Measurements from ENCODE around the gene FAM13C. TPM values are rescaled to one million over a fixed set of nuclear protein-coding genes. Genes with fewer than 3 reads are reported as not detected.

The FAM13C gene
- total RNA-seq, 8 experiments from 2014 or later = 0.67 to 29.1 (median 14.9) TPM; not detected in 1

GRCh38 chr10:59323831-59324401, 38.4 kb downstream of the FAM13C start:
- Histone ChIP-seq H3K27ac (no peak overlapping the region), H3K4me3 (no peak overlapping the region), H3K4me1 (replicated peaks in 1 of 2) (no peaks in the 10 kb centered on the region)
- WGBS, 10 experiments = 33 to 100% (median 90%) methylated on average over 1 to 2 of the region's 2 CpGs; no CpG with 5 or more reads in 2 of the 10 experiments
- in situ Hi-C loops (cut with MboI; ENCODE audit: low pct_unique_long_range_greater_than_20kb in 2 of 9, low sequenced_read_pairs in 9 of 9, unreplicated experiment in 9 of 9) = no loop called here
- no peak for ATAC-seq (replicated peaks in 6 of 8)

DNA sequence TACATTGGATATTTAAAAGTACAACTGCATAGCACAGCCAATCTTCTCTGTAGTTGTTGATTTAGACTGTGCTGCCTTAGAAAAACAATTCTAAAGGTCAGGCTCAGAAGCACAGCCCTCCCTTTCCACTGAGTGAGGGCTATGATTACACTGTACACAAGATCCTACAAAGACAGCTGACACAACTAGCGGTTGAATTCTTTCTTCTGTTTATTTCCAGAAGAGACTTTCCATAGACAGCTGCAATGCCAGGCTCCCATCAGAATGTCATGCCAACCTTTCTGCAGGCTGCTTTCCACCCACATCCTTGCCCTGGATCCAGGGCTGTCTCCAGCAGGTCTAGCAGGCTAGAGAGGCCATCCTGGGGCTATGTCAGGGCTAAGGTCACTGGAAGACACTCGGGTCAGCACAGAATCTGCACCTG, 39.3 kb downstream of the FAM13C start:
- H3K4me1 ChIP-seq (replicated peaks in 1 of 2) = no peaks in the 10 kb centered on the region
- in situ Hi-C loops (cut with MboI; ENCODE audit: low pct_unique_long_range_greater_than_20kb in 2 of 9, low sequenced_read_pairs in 9 of 9, unreplicated experiment in 9 of 9) = no loop called here
- ATAC-seq (replicated peaks in 6 of 8) = peak in 3 of 8 experiments; percentile 44 to 93 (median 49)
- H3K4me3 ChIP-seq = no peak overlapping the region
- WGBS, 10 experiments = 0 to 100% (median 80%) methylated on average over 1 to 2 of the region's 2 CpGs; no CpG with 5 or more reads in 1 of the 10 experiments
- no peak overlapping the region for H3K27ac ChIP-seq

DNA sequence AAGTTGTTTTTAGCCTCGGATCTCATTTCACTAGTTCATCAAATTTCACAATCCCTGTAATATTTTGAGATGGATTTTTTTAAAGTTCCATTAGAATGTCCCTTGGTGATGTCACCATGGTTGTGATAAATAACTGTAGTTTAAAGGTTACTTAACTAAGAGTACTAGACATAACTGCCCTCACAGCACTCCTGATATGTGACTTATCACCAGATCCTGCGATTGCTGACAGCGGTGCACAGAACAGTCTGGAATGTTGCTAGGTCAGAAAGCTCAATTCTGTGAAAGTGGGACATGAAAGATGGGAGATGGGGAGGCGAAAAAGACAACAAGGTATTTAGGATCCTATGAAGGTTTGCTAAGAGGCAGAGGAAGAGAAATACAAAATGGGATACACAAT, 40.2 kb downstream of the FAM13C start:
- 42 to 100% (median 81%) methylated on average over 1 to 4 of the region's 4 CpGs; no CpG with 5 or more reads in 1 of the 10 experiments for WGBS, 10 experiments
- no peak overlapping the region for H3K4me3 ChIP-seq
- no peaks in the 10 kb centered on the region for H3K4me1 ChIP-seq (replicated peaks in 1 of 2)
- no peak overlapping the region for H3K27ac ChIP-seq
- in situ Hi-C loops (cut with MboI; ENCODE audit: low pct_unique_long_range_greater_than_20kb in 2 of 9, low sequenced_read_pairs in 9 of 9, unreplicated experiment in 9 of 9) = no loop called here
- ATAC-seq (replicated peaks in 6 of 8) = no peak

DNA sequence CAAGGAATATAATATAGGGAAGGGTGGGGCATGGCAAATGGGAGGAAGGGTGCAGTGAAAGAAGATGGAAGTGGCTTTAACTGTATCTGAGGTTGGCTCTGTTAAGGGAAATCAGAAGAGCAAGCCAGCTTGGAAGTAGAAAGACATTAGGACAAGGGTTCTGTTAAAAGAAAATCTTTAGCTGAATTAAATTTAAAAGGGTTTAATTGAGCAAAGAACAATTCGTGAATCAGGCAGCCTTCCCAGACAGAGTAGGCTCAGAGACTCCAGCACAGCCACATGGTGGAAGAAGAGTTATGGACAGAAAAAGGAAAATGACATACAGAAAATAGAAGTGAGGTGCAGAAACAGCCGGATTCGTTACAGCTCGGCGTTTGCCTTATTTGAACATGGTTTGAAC, 42.0 kb downstream of the FAM13C start:
- no peak overlapping the region for H3K4me3 ChIP-seq
- in situ Hi-C loops (cut with MboI; ENCODE audit: low pct_unique_long_range_greater_than_20kb in 2 of 9, low sequenced_read_pairs in 9 of 9, unreplicated experiment in 9 of 9) = no loop called here
- no peak for ATAC-seq (replicated peaks in 6 of 8)
- no peak overlapping the region for H3K27ac ChIP-seq
- peaks cover 0 to 2% of the 10 kb centered on the region in 2 donors for H3K4me1 ChIP-seq (replicated peaks in 1 of 2)
- 25 to 100% (median 86%) methylated on average over 1 to 5 of the region's 5 CpGs; no CpG with 5 or more reads in 1 of the 10 experiments for WGBS, 10 experiments

DNA sequence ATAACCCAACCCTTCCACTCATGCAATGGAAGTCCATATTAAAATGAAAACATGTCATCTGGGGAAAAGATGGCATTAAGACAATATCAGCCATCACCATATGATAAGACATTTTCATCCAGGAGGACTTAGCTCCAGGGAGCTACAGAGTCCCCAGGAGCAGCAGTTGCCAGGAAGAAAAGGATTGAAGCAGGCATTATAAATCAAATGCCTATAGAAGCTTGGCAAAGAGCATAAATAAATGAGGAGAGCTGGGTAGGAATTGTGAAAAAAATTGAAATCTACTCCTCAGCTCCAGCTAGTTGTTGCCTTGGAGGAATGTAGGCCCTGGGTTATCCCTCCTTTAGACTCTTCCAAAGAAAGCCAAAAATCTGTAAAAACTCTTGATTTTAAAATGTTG, 42.5 kb downstream of the FAM13C start:
- no peak overlapping the region for H3K27ac ChIP-seq
- in situ Hi-C loops (cut with MboI; ENCODE audit: low pct_unique_long_range_greater_than_20kb in 2 of 9, low sequenced_read_pairs in 9 of 9, unreplicated experiment in 9 of 9) = no loop called here
- H3K4me1 ChIP-seq (replicated peaks in 1 of 2) = peaks cover 0 to 5% of the 10 kb centered on the region in 2 donors
- no peak overlapping the region for H3K4me3 ChIP-seq
- no peak for ATAC-seq (replicated peaks in 6 of 8)

- in situ Hi-C loops (cut with MboI; ENCODE audit: low pct_unique_long_range_greater_than_20kb in 2 of 9, low sequenced_read_pairs in 9 of 9, unreplicated experiment in 9 of 9) = no loop called here
- ATAC-seq (replicated peaks in 6 of 8) = no peak
- H3K4me1 ChIP-seq (replicated peaks in 1 of 2) = peaks cover 10% of the 10 kb centered on the region in 2 donors
- 0 to 87% (median 54%) methylated on average over 1 to 2 of the region's 2 CpGs for WGBS, 10 experiments
- no peak overlapping the region for H3K27ac ChIP-seq
- no peak overlapping the region for H3K4me3 ChIP-seq
Observed at GRCh38 chr10:59317066-59317465, 45.3 kb downstream of the FAM13C start.

DNA sequence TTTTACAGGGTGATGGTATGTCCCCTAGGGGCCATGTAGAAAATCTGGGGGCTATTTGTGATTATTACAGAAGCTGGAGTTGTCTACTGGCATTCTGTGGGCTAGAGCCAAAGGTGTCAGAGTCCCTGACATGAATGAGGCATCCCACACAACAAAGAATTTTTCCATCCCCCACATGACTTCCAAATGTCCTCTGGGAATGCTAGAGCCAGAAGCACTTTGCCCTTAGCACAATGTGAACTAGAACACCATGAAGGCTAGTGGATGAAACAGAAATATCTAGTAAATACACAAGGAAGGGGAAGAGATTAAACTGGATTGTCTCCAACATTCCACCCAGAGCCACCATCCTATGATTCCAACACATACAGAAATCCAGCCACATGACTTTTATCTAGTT, 46.9 kb downstream of the FAM13C start:
- ATAC-seq (replicated peaks in 6 of 8) = no peak

GRCh38 chr10:59314268-59314667, 48.1 kb downstream of the FAM13C start:
- no peak overlapping the region for H3K27ac ChIP-seq
- no peak overlapping the region for H3K4me3 ChIP-seq
- no peak for ATAC-seq (replicated peaks in 6 of 8)
- WGBS, 10 experiments = 44 to 100% (median 95%) methylated on average over 1 to 2 of the region's 2 CpGs; no CpG with 5 or more reads in 2 of the 10 experiments
- in situ Hi-C loops (cut with MboI; ENCODE audit: low pct_unique_long_range_greater_than_20kb in 2 of 9, low sequenced_read_pairs in 9 of 9, unreplicated experiment in 9 of 9) = no loop called here
- H3K4me1 ChIP-seq (replicated peaks in 1 of 2) = peaks cover 10% of the 10 kb centered on the region in 2 donors

More for the DNA sequence above, 46.9 kb downstream of the FAM13C start:
- in situ Hi-C loops (cut with MboI; ENCODE audit: low pct_unique_long_range_greater_than_20kb in 2 of 9, low sequenced_read_pairs in 9 of 9, unreplicated experiment in 9 of 9) = no loop called here
- peaks cover 10% of the 10 kb centered on the region in 2 donors for H3K4me1 ChIP-seq (replicated peaks in 1 of 2)
- no peak overlapping the region for H3K4me3 ChIP-seq
- no peak overlapping the region for H3K27ac ChIP-seq

GRCh38 chr10:59312247-59312646, 50.1 kb downstream of the FAM13C start:
- WGBS, 10 experiments = 49 to 100% (median 94%) methylated on average over 1 to 2 of the region's 2 CpGs; no CpG with 5 or more reads in 3 of the 10 experiments
- ATAC-seq (replicated peaks in 6 of 8) = no peak
- no peak overlapping the region for H3K27ac ChIP-seq
- no peak overlapping the region for H3K4me3 ChIP-seq
- in situ Hi-C loops (cut with MboI; ENCODE audit: low pct_unique_long_range_greater_than_20kb in 2 of 9, low sequenced_read_pairs in 9 of 9, unreplicated experiment in 9 of 9) = no loop called here
- peaks cover 10% of the 10 kb centered on the region in 2 donors for H3K4me1 ChIP-seq (replicated peaks in 1 of 2)

DNA sequence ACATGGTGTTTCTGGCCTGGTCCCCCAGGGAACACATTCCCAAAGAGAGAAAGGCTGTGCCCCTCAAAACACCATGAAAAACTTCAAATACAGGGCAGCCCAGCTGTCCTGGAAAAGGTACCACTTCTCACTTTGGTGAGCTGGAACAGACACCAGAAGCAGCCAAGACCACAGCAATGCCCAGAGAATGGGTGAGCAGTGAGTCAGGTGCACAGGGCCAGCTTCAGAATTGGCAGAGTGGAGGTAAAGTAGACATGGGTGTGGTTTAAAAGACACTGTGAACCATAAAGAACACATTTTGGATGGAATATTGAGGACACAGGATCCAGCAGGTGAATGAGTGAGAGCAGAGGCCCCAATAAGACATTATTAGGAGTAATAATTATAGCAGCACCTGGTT, 51.3 kb downstream of the FAM13C start:
- in situ Hi-C loops (cut with MboI; ENCODE audit: low pct_unique_long_range_greater_than_20kb in 2 of 9, low sequenced_read_pairs in 9 of 9, unreplicated experiment in 9 of 9) = no loop called here
- Histone ChIP-seq H3K4me1 (replicated peaks in 1 of 2) (peaks cover 10% of the 10 kb centered on the region in 2 donors), H3K4me3 (no peak overlapping the region), H3K27ac (no peak overlapping the region)
- ATAC-seq (replicated peaks in 6 of 8) = no peak

- in situ Hi-C loops (cut with MboI; ENCODE audit: low pct_unique_long_range_greater_than_20kb in 2 of 9, low sequenced_read_pairs in 9 of 9, unreplicated experiment in 9 of 9) = no loop called here
Observed at GRCh38 chr10:59310324-59310914, 51.9 kb downstream of the FAM13C start.

DNA sequence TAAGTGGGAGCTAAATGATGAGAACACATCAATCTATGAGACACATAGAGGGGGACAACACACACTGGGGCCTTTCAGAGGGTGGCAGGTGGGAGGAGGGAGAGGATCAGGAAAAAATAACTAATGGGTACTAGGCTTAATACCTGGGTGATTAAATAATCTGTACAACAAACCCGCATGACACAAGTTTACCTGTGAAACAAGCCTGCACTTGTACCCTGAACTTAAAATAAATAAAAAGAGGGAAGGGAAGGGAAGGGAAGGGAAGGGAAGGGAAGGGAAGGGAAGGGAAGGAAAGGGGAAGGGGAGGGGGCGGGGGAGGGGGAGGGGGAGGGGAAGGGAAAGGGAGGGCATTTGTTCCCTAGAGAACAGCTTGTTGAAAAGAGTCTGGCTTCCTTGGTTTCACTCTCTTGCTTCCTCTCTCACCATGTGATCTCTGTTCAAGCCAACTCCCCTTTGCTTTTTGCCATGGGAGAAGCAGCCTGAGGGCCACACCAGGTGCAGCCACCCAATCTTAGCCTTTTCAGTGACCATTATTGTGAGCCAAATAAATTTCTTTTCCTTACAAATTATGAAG, 57.7 kb downstream of the FAM13C start:
- in situ Hi-C loops (cut with MboI; ENCODE audit: low pct_unique_long_range_greater_than_20kb in 2 of 9, low sequenced_read_pairs in 9 of 9, unreplicated experiment in 9 of 9) = no loop called here

More at GRCh38 chr10:59310324-59310914, 51.9 kb downstream of the FAM13C start:
- WGBS, 10 experiments = 7 to 80% (median 68%) methylated on average over 2 to 3 of the region's 3 CpGs; no CpG with 5 or more reads in 1 of the 10 experiments
- H3K27ac ChIP-seq = no peak overlapping the region
- ATAC-seq (replicated peaks in 6 of 8) = no peak
- peaks cover 8 to 10% of the 10 kb centered on the region in 2 donors for H3K4me1 ChIP-seq (replicated peaks in 1 of 2)
- no peak overlapping the region for H3K4me3 ChIP-seq

GRCh38 chr10:59303018-59303417, 59.3 kb downstream of the FAM13C start:
- no peak overlapping the region for H3K4me3 ChIP-seq
- in situ Hi-C loops (cut with MboI; ENCODE audit: low pct_unique_long_range_greater_than_20kb in 2 of 9, low sequenced_read_pairs in 9 of 9, unreplicated experiment in 9 of 9) = no loop called here
- 0 to 50% methylated on average over 1 of the region's 1 CpG; no CpG with 5 or more reads in 8 of the 10 experiments for whole genome bisulfite sequencing, 10 experiments
- H3K27ac ChIP-seq = no peak overlapping the region
- peak in 6 of 8 experiments; percentile 27 to 100 (median 48) for ATAC-seq (replicated peaks in 6 of 8)
- no peaks in the 10 kb centered on the region for H3K4me1 ChIP-seq (replicated peaks in 1 of 2)

More for the DNA sequence above, 57.7 kb downstream of the FAM13C start:
- no peak overlapping the region for H3K27ac ChIP-seq
- ATAC-seq (replicated peaks in 6 of 8) = no peak
- 80 to 100% (median 100%) methylated on average over 1 of the region's 2 CpGs; no CpG with 5 or more reads in 6 of the 10 experiments for WGBS, 10 experiments
- no peaks in the 10 kb centered on the region for H3K4me1 ChIP-seq (replicated peaks in 1 of 2)
- H3K4me3 ChIP-seq = no peak overlapping the region
